Keratinocyte (primary cell): Measurements from ENCODE around the gene CAMK2G. TPM values are rescaled to one million over a fixed set of nuclear protein-coding genes. Genes with fewer than 3 reads are reported as not detected.

Experiments
- DNase-seq: peaks from one replicate; pipeline ENCODE4 v3.0.0-alpha.2; 2011; ENCODE audit warnings: low read depth, missing footprints, low spot score
- FAIRE-seq: peaks from 2 replicates; lab custom pipeline; 2011; peaks lifted over from hg19 to GRCh38; lab: Jason Lieb, UNC
- H2AFZ ChIP-seq: 2 replicates; pipeline ENCODE4 v1.6.0; 2012; ENCODE audit warnings: low read length, control low read depth, inconsistent platforms; ENCODE audit not compliant: control insufficient read depth
- H3K27ac ChIP-seq: 2 replicates; pipeline ENCODE4 v1.5.1; 2011; ENCODE audit warnings: low read length; ENCODE audit not compliant: control insufficient read depth, insufficient read depth
- H3K27me3 ChIP-seq: 3 replicates; pipeline ENCODE4 v1.6.0; 2011; ENCODE audit warnings: low read length; ENCODE audit not compliant: control insufficient read depth, insufficient read depth; ENCODE audit errors: extremely low read depth
- H3K36me3 ChIP-seq, 2 experiments: 2 replicates in 1 of 2; 3 replicates in 1 of 2; pipeline ENCODE4 v1.5.1; 2011; ENCODE audit warnings: low read length in 2 of 2, mild to moderate bottlenecking in 1 of 2; ENCODE audit not compliant: control insufficient read depth in 2 of 2, insufficient read depth in 2 of 2; ENCODE audit errors: extremely low read depth in 1 of 2
- H3K4me1 ChIP-seq: 3 replicates; pipeline ENCODE4 v1.5.1; 2011; ENCODE audit warnings: low read length; ENCODE audit not compliant: control insufficient read depth, insufficient read depth; ENCODE audit errors: extremely low read depth
- H3K4me2 ChIP-seq: 3 replicates; pipeline ENCODE4 v1.6.0; 2011; ENCODE audit warnings: low read depth, low read length; ENCODE audit not compliant: control insufficient read depth, insufficient read depth; ENCODE audit errors: extremely low read depth
- H3K4me3 ChIP-seq, 3 experiments: fragments of 200-600 bp in 1 of 3; sonication (generic) in 1 of 3; 2 replicates in 2 of 3; 3 replicates in 1 of 3; pipeline ENCODE4 v1.5.1; 2011 to 2016; ENCODE audit warnings: low read length in 3 of 3, mild to moderate bottlenecking in 3 of 3, control low read depth in 2 of 3, inconsistent platforms in 1 of 3, low read depth in 1 of 3, mixed read lengths in 1 of 3, mixed run types in 1 of 3, moderate library complexity in 1 of 3; ENCODE audit not compliant: control insufficient read depth in 2 of 3, insufficient read depth in 2 of 3; ENCODE audit errors: extremely low read depth in 1 of 3
- H3K79me2 ChIP-seq: 2 replicates; pipeline ENCODE4 v1.6.0; 2012; ENCODE audit warnings: low read length; ENCODE audit not compliant: control insufficient read depth, insufficient read depth
- H3K9ac ChIP-seq: 3 replicates; pipeline ENCODE4 v1.6.0; 2011; ENCODE audit warnings: low read length; ENCODE audit not compliant: control insufficient read depth, insufficient read depth; ENCODE audit errors: extremely low read depth
- H3K9me1 ChIP-seq: 3 replicates; pipeline ENCODE4 v1.6.0; 2011; ENCODE audit warnings: low read length; ENCODE audit not compliant: control insufficient read depth, insufficient read depth; ENCODE audit errors: extremely low read depth
- H3K9me3 ChIP-seq: 2 replicates; pipeline ENCODE4 v1.5.1; 2012; ENCODE audit warnings: low read depth, low read length; ENCODE audit not compliant: control insufficient read depth
- H4K20me1 ChIP-seq: 3 replicates; pipeline ENCODE4 v1.6.0; 2011; ENCODE audit warnings: low read length; ENCODE audit not compliant: control insufficient read depth, insufficient read depth; ENCODE audit errors: extremely low read depth
- EZH2 ChIP-seq: IDR thresholded peaks from one replicate; pipeline ENCODE4 v1.6.1; 2012; ENCODE audit warnings: inconsistent platforms, mild to moderate bottlenecking, low read length, moderate library complexity
- dilution Hi-C: fragments of 300-500 bp; cut with MboI; formaldehyde crosslinking; loops from one replicate; pipeline ENCODE4 v1.7.0; 2020; ENCODE audit warnings: low sequenced_read_pairs; ENCODE audit not compliant: extremely low pct_ligation_motif_present
- polyA plus RNA-seq, 5 experiments: library from polyadenylated mRNA; depleted of rRNA in 3 of 5; stranded (reverse) in 3 of 5; stranded (forward) in 1 of 5; unstranded in 1 of 5; fragments of >200 nt; gene quantifications; 1 replicate in 1 of 5; 2 replicates in 3 of 5; 3 replicates in 1 of 5; pipeline versions ENCODE4 v1.2.1 to v1.2.3, GENCODE V29; 2011 to 2012; ENCODE audit warnings: missing spikeins in 2 of 5, low read depth in 1 of 5, low replicate concordance in 1 of 5
- TF ChIP-seq, protein P1 (sequence below), 3 experiments: IDR thresholded peaks in 1 of 3; conservative IDR thresholded peaks in 1 of 3; optimal IDR thresholded peaks in 1 of 3; 2 replicates in 2 of 3; 3 replicates in 1 of 3; pipeline versions ENCODE3 to v1.5.1; 2011; ENCODE audit warnings: low read length in 3 of 3, mild to moderate bottlenecking in 3 of 3, moderate library complexity in 2 of 3, control low read depth in 1 of 3, inconsistent platforms in 1 of 3; ENCODE audit not compliant: insufficient read depth in 2 of 3; ENCODE audit errors: extremely low read depth in 1 of 3

The CAMK2G gene
- polyA plus RNA-seq, 1 donor (not counting 4 experiments of a cell fraction or from before 2014, with no cell fraction given) = 17.6 TPM

- TF ChIP-seq EZH2 = no peak
- TF ChIP-seq, protein P1, sequence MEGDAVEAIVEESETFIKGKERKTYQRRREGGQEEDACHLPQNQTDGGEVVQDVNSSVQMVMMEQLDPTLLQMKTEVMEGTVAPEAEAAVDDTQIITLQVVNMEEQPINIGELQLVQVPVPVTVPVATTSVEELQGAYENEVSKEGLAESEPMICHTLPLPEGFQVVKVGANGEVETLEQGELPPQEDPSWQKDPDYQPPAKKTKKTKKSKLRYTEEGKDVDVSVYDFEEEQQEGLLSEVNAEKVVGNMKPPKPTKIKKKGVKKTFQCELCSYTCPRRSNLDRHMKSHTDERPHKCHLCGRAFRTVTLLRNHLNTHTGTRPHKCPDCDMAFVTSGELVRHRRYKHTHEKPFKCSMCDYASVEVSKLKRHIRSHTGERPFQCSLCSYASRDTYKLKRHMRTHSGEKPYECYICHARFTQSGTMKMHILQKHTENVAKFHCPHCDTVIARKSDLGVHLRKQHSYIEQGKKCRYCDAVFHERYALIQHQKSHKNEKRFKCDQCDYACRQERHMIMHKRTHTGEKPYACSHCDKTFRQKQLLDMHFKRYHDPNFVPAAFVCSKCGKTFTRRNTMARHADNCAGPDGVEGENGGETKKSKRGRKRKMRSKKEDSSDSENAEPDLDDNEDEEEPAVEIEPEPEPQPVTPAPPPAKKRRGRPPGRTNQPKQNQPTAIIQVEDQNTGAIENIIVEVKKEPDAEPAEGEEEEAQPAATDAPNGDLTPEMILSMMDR (optimal IDR thresholded peaks at IDR 0.05 in 1 of 3, IDR thresholded peaks at IDR 0.05 in 1 of 3, conservative IDR thresholded peaks at IDR 0.05 in 1 of 3; ENCODE audit: extremely low read depth in 1 of 3, insufficient read depth in 2 of 3, low read length in 3 of 3) = no peak
- Histone ChIP-seq H3K36me3 (peaks cover 3 to 6% of the 10 kb centered on the region in 2 experiments), H3K4me2 (peak overlapping the region; percentile 99), H3K79me2 (peaks cover 51% of the 10 kb centered on the region), H3K4me3 (peak overlapping the region; percentile 85 to 99 (median 89)), H2AFZ (no peak overlapping the region), H3K27ac (peak overlapping the region; percentile 82), H3K27me3 (no peaks in the 10 kb centered on the region), H4K20me1 (no peaks in the 10 kb centered on the region), H3K9me1 (no peaks in the 10 kb centered on the region), H3K9ac (peak overlapping the region; percentile 91), H3K9me3 (no peaks in the 10 kb centered on the region), H3K4me1 (peaks cover 19% of the 10 kb centered on the region)
- peak; percentile 32 for FAIRE-seq
- DNase-seq = no peak
- dilution Hi-C loops = no loop called here
Measured at GRCh38 chr10:73780966-73781365, 93.4 kb downstream of the CAMK2G start.

GRCh38 chr10:73780301-73780700 lies 94.1 kb downstream of the CAMK2G start:
- Histone ChIP-seq H3K27me3 (no peaks in the 10 kb centered on the region), H3K4me2 (peak overlapping the region; percentile 99), H3K9ac (no peak overlapping the region), H3K4me1 (peaks cover 21% of the 10 kb centered on the region), H2AFZ (no peak overlapping the region), H3K9me1 (no peaks in the 10 kb centered on the region), H4K20me1 (no peaks in the 10 kb centered on the region), H3K9me3 (no peaks in the 10 kb centered on the region), H3K79me2 (peaks cover 55% of the 10 kb centered on the region), H3K27ac (no peak overlapping the region), H3K36me3 (peaks cover 3 to 8% of the 10 kb centered on the region in 2 experiments), H3K4me3 (no peak overlapping the region)
- no peak for DNase-seq
- dilution Hi-C loops = no loop called here
- no peak for TF ChIP-seq EZH2
- TF ChIP-seq, protein P1 (optimal IDR thresholded peaks at IDR 0.05 in 1 of 3, IDR thresholded peaks at IDR 0.05 in 1 of 3, conservative IDR thresholded peaks at IDR 0.05 in 1 of 3; ENCODE audit: extremely low read depth in 1 of 3, insufficient read depth in 2 of 3, low read length in 3 of 3) = no peak
- FAIRE-seq = no peak
